ENCODE measurements around the gene TEDDM1. TPM values are rescaled to one million over a fixed set of nuclear protein-coding genes. Genes with fewer than 3 reads are reported as not detected.

Gene TEDDM1
- total and polyA plus RNA-seq, 10 of the 15 experiments (the other 5 are each of a cell fraction or from before 2014, with no cell fraction given), result 0.11 TPM; not detected in 9

GRCh38 chr1:182433580-182433979 lies 33.1 kb upstream of the TEDDM1 start (continued):
- TF ChIP-seq E2F4 (IDR thresholded peaks at IDR 0.05; ENCODE audit: low read depth, low read length), result no peak
- TF ChIP-seq SUZ12 (IDR thresholded peaks at IDR 0.05; ENCODE audit: unreplicated experiment), result no peak
- TF ChIP-seq TCF3 (IDR thresholded peaks at IDR 0.05; ENCODE audit: borderline replicate concordance, insufficient read depth, low read depth, low read length), result no peak
- TF ChIP-seq CBFB (IDR thresholded peaks at IDR 0.05; ENCODE audit: low read depth), result no peak
- TF ChIP-seq SPI1 (IDR thresholded peaks at IDR 0.05; ENCODE audit: borderline replicate concordance, insufficient read depth, low read depth, low read length), result no peak
- TF ChIP-seq FOXK2 (IDR thresholded peaks at IDR 0.05), result no peak
- no peak for TF ChIP-seq RAD21 (IDR thresholded peaks at IDR 0.05; ENCODE audit: insufficient read depth, low read depth, low read length)
- TF ChIP-seq, protein P1, sequence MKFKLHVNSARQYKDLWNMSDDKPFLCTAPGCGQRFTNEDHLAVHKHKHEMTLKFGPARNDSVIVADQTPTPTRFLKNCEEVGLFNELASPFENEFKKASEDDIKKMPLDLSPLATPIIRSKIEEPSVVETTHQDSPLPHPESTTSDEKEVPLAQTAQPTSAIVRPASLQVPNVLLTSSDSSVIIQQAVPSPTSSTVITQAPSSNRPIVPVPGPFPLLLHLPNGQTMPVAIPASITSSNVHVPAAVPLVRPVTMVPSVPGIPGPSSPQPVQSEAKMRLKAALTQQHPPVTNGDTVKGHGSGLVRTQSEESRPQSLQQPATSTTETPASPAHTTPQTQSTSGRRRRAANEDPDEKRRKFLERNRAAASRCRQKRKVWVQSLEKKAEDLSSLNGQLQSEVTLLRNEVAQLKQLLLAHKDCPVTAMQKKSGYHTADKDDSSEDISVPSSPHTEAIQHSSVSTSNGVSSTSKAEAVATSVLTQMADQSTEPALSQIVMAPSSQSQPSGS (IDR thresholded peaks at IDR 0.05; ENCODE audit: low read length), result no peak
- TF ChIP-seq MYC (IDR thresholded peaks at IDR 0.05; ENCODE audit: insufficient read depth, insufficient read length, insufficient replicate concordance, low read length, severe bottlenecking), result no peak
- TF ChIP-seq HDAC2 (IDR thresholded peaks at IDR 0.05), result no peak
- no peak for TF ChIP-seq EP300 (IDR thresholded peaks at IDR 0.05; ENCODE audit: borderline replicate concordance in 1 of 2, control insufficient read depth in 1 of 2, low read depth in 2 of 2, low read length in 2 of 2)
- TF ChIP-seq GATAD2B (conservative IDR thresholded peaks at IDR 0.05; ENCODE audit: low read depth), result no peak
- TF ChIP-seq, protein P2, sequence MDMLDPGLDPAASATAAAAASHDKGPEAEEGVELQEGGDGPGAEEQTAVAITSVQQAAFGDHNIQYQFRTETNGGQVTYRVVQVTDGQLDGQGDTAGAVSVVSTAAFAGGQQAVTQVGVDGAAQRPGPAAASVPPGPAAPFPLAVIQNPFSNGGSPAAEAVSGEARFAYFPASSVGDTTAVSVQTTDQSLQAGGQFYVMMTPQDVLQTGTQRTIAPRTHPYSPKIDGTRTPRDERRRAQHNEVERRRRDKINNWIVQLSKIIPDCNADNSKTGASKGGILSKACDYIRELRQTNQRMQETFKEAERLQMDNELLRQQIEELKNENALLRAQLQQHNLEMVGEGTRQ (IDR thresholded peaks at IDR 0.05; ENCODE audit: borderline replicate concordance, low read depth, low read length), result no peak
- TF ChIP-seq ZNF687 (IDR thresholded peaks at IDR 0.05), result no peak
